GM12878 (cell line): Measurements from ENCODE around the gene NFASC.

Source experiments
- BRCA1 ChIP-seq: IDR thresholded peaks from 2 replicates; pipeline ENCODE4 v1.6.1; 2011; ENCODE audit warnings: low read depth, low read length, improper control_type of control experiment
- CBFB ChIP-seq: IDR thresholded peaks from 2 replicates; pipeline ENCODE4 v1.6.1; 2016; ENCODE audit warnings: antibody characterized with exemption, low read depth
- CEBPB ChIP-seq, 2 experiments: fragments of 150-350 bp in 1 of 2; IDR thresholded peaks; 2 replicates each; pipeline ENCODE4 v1.6.1; 2012 to 2014; ENCODE audit warnings: low read depth in 2 of 2, low read length in 2 of 2, borderline replicate concordance in 1 of 2, inconsistent platforms in 1 of 2
- ESRRA ChIP-seq: IDR thresholded peaks from 2 replicates; pipeline ENCODE4 v1.6.1; 2012; ENCODE audit warnings: mild to moderate bottlenecking, low read length, improper control_type of control experiment
- LARP7 ChIP-seq: fragments of 450-650 bp; IDR thresholded peaks from 2 replicates; pipeline ENCODE4 v1.6.1; 2017; ENCODE audit warnings: mild to moderate bottlenecking
- NR2C2 ChIP-seq: IDR thresholded peaks from 2 replicates; pipeline ENCODE4 v1.6.1; 2011; ENCODE audit warnings: borderline replicate concordance, low read depth; ENCODE audit not compliant: control insufficient read depth, insufficient read length
- POLR2A ChIP-seq: IDR thresholded peaks from 2 replicates; pipeline ENCODE4 v1.6.1; 2011; ENCODE audit warnings: low read depth, mild to moderate bottlenecking, low read length
- SP1 ChIP-seq: IDR thresholded peaks from one replicate; pipeline ENCODE4 v1.6.1; 2011; ENCODE audit warnings: low read depth, low read length
- TF ChIP-seq, protein P1 (sequence below): fragments of 450-650 bp; IDR thresholded peaks from 2 replicates; pipeline ENCODE4 v1.6.1; 2017; ENCODE audit warnings: antibody characterized with exemption, mild to moderate bottlenecking, moderate library complexity
- TF ChIP-seq, protein P2 (sequence below): fragments of 450-650 bp; IDR thresholded peaks from 2 replicates; pipeline ENCODE4 v1.6.1; 2018; ENCODE audit warnings: borderline replicate concordance, mild to moderate bottlenecking; ENCODE audit not compliant: partially characterized antibody
- TF ChIP-seq, protein P3 (sequence below), 3 experiments: IDR thresholded peaks in 2 of 3; conservative IDR thresholded peaks in 1 of 3; 2 replicates each; pipeline ENCODE4 v1.5.1; 2011; ENCODE audit warnings: low read depth in 3 of 3, low read length in 3 of 3, mild to moderate bottlenecking in 3 of 3, control low read depth in 2 of 3, moderate library complexity in 2 of 3, inconsistent platforms in 1 of 3, mixed read lengths in 1 of 3; ENCODE audit not compliant: control insufficient read depth in 2 of 3, insufficient read depth in 1 of 3; ENCODE audit errors: extremely low read depth in 1 of 3

DNA sequence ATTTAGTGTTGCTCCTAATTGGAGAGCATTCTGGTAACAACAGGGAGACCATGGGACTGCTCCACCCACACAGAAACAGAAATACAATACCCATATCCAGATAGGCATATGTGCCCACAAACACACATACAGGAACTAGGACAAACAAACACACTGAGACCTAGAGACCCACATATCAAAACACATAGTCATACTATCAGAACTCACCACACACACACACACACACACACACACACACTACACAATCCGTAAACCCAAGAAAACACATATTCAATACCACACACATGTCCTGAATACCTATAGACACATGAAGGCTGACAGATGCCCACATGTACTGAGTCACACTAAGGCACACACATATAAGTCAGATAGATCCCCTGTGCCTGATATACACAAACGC, 3.5 kb upstream of the NFASC start:
- TF ChIP-seq, protein P1, sequence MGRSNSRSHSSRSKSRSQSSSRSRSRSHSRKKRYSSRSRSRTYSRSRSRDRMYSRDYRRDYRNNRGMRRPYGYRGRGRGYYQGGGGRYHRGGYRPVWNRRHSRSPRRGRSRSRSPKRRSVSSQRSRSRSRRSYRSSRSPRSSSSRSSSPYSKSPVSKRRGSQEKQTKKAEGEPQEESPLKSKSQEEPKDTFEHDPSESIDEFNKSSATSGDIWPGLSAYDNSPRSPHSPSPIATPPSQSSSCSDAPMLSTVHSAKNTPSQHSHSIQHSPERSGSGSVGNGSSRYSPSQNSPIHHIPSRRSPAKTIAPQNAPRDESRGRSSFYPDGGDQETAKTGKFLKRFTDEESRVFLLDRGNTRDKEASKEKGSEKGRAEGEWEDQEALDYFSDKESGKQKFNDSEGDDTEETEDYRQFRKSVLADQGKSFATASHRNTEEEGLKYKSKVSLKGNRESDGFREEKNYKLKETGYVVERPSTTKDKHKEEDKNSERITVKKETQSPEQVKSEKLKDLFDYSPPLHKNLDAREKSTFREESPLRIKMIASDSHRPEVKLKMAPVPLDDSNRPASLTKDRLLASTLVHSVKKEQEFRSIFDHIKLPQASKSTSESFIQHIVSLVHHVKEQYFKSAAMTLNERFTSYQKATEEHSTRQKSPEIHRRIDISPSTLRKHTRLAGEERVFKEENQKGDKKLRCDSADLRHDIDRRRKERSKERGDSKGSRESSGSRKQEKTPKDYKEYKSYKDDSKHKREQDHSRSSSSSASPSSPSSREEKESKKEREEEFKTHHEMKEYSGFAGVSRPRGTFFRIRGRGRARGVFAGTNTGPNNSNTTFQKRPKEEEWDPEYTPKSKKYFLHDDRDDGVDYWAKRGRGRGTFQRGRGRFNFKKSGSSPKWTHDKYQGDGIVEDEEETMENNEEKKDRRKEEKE, result no peak
- no peak for TF ChIP-seq ESRRA
- no peak for TF ChIP-seq POLR2A
- no peak for TF ChIP-seq CBFB
- TF ChIP-seq, protein P2, sequence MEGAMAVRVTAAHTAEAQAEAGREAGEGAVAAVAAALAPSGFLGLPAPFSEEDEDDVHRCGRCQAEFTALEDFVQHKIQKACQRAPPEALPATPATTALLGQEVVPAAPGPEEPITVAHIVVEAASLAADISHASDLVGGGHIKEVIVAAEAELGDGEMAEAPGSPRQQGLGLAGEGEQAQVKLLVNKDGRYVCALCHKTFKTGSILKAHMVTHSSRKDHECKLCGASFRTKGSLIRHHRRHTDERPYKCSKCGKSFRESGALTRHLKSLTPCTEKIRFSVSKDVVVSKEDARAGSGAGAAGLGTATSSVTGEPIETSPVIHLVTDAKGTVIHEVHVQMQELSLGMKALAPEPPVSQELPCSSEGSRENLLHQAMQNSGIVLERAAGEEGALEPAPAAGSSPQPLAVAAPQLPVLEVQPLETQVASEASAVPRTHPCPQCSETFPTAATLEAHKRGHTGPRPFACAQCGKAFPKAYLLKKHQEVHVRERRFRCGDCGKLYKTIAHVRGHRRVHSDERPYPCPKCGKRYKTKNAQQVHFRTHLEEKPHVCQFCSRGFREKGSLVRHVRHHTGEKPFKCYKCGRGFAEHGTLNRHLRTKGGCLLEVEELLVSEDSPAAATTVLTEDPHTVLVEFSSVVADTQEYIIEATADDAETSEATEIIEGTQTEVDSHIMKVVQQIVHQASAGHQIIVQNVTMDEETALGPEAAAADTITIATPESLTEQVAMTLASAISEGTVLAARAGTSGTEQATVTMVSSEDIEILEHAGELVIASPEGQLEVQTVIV, result no peak
- TF ChIP-seq SP1, result no peak
- TF ChIP-seq NR2C2, result no peak
- TF ChIP-seq LARP7, result no peak
- TF ChIP-seq, protein P3, sequence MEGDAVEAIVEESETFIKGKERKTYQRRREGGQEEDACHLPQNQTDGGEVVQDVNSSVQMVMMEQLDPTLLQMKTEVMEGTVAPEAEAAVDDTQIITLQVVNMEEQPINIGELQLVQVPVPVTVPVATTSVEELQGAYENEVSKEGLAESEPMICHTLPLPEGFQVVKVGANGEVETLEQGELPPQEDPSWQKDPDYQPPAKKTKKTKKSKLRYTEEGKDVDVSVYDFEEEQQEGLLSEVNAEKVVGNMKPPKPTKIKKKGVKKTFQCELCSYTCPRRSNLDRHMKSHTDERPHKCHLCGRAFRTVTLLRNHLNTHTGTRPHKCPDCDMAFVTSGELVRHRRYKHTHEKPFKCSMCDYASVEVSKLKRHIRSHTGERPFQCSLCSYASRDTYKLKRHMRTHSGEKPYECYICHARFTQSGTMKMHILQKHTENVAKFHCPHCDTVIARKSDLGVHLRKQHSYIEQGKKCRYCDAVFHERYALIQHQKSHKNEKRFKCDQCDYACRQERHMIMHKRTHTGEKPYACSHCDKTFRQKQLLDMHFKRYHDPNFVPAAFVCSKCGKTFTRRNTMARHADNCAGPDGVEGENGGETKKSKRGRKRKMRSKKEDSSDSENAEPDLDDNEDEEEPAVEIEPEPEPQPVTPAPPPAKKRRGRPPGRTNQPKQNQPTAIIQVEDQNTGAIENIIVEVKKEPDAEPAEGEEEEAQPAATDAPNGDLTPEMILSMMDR (IDR thresholded peaks at IDR 0.05 in 2 of 3, conservative IDR thresholded peaks at IDR 0.05 in 1 of 3; ENCODE audit: control insufficient read depth in 2 of 3, extremely low read depth in 1 of 3, insufficient read depth in 1 of 3, low read depth in 3 of 3, low read length in 3 of 3), result no peak
- no peak for TF ChIP-seq BRCA1
- no peak for TF ChIP-seq CEBPB (IDR thresholded peaks at IDR 0.05; ENCODE audit: borderline replicate concordance in 1 of 2, low read depth in 2 of 2, low read length in 2 of 2)
